Measurements from ENCODE around the gene GRID2. TPM values are rescaled to one million over a fixed set of nuclear protein-coding genes. Genes with fewer than 3 reads are reported as not detected.

GRID2 gene
- total RNA-seq, 4 donors from 2014 or later: 0.63 TPM; not detected in 3

DNA sequence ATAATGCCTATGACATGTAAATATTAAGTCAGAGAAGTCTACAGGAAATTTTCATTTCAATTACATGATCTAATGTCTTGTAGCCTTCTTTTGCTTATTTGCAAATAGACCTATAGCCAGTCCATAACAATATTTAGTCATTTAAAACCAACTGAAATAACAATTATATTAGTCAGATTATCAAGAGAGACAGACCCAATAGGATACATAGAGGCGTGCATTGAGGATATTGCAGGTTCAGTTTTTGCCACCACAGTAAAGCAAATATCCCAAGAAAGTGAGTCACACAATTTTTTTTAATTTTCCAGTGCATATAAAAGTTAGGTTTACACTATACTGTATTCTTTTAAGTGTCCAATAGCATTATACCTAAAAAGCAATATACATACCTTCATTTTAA, 1175.0 kb downstream of the GRID2 start:
- Histone ChIP-seq H3K9me3 (no peaks in the 10 kb centered on the region), H3K4me1 (no peaks in the 10 kb centered on the region), H3K36me3 (no peaks in the 10 kb centered on the region), H3K4me3 (no peak overlapping the region), H3K27me3 (no peaks in the 10 kb centered on the region), H3K27ac (no peak overlapping the region)
- no peak for DNase-seq (ENCODE audit: low spot score in 2 of 2)
- WGBS, 2 donors: 93 to 98% methylated on average over 1 of the region's 1 CpG
- TF ChIP-seq POLR2A (IDR thresholded peaks at IDR 0.05) (no peak), EP300 (IDR thresholded peaks at IDR 0.05) (no peak)
- TF ChIP-seq, protein P1, sequence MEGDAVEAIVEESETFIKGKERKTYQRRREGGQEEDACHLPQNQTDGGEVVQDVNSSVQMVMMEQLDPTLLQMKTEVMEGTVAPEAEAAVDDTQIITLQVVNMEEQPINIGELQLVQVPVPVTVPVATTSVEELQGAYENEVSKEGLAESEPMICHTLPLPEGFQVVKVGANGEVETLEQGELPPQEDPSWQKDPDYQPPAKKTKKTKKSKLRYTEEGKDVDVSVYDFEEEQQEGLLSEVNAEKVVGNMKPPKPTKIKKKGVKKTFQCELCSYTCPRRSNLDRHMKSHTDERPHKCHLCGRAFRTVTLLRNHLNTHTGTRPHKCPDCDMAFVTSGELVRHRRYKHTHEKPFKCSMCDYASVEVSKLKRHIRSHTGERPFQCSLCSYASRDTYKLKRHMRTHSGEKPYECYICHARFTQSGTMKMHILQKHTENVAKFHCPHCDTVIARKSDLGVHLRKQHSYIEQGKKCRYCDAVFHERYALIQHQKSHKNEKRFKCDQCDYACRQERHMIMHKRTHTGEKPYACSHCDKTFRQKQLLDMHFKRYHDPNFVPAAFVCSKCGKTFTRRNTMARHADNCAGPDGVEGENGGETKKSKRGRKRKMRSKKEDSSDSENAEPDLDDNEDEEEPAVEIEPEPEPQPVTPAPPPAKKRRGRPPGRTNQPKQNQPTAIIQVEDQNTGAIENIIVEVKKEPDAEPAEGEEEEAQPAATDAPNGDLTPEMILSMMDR (IDR thresholded peaks at IDR 0.05): no peak

GRCh38 chr4:93480452-93480851, 1176.7 kb downstream of the GRID2 start:
- Histone ChIP-seq H3K27me3 (no peaks in the 10 kb centered on the region), H3K4me3 (no peak overlapping the region), H3K27ac (no peak overlapping the region), H3K36me3 (no peaks in the 10 kb centered on the region), H3K4me1 (no peaks in the 10 kb centered on the region), H3K9me3 (no peaks in the 10 kb centered on the region)
- no peak for DNase-seq (ENCODE audit: low spot score in 2 of 2)
- no peak for TF ChIP-seq EP300 (IDR thresholded peaks at IDR 0.05)
- TF ChIP-seq POLR2A (IDR thresholded peaks at IDR 0.05): no peak
- TF ChIP-seq, protein P1 (IDR thresholded peaks at IDR 0.05): no peak
- 100% methylated on average over 1 of the region's 1 CpG for WGBS, 2 donors

DNA sequence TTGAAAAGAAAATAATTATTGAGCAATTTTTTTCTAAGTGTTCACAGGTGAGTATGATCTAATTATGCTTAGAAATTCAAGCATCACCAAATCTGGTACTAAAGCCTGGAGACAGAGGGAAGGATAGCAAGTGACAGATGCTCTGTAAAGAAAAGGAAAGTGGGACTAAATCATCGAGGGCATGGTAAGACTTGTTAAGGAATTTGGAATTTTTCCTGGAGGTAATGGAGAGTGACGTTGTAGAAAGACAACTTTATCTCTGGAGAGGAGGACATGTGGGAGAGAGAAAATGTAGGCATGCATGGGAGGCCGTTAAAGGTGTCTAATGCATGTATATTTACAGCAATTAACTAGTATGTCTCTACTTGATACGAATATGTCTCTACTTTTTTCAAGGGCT, 1191.6 kb downstream of the GRID2 start:
- no peak overlapping the region for H3K4me3 ChIP-seq
- H3K4me1 ChIP-seq: no peaks in the 10 kb centered on the region
- no peak overlapping the region for H3K27ac ChIP-seq
- H3K36me3 ChIP-seq: no peaks in the 10 kb centered on the region
- TF ChIP-seq, protein P1 (IDR thresholded peaks at IDR 0.05): no peak
- TF ChIP-seq POLR2A (IDR thresholded peaks at IDR 0.05): no peak
- TF ChIP-seq EP300 (IDR thresholded peaks at IDR 0.05): no peak
- 80 to 91% methylated on average over 4 of the region's 4 CpGs for WGBS, 2 donors
- H3K27me3 ChIP-seq: no peaks in the 10 kb centered on the region
- peaks cover 0 to 8% (median 0%) of the 10 kb centered on the region in 4 donors for H3K9me3 ChIP-seq
- no peak for DNase-seq (ENCODE audit: low spot score in 2 of 2)

DNA sequence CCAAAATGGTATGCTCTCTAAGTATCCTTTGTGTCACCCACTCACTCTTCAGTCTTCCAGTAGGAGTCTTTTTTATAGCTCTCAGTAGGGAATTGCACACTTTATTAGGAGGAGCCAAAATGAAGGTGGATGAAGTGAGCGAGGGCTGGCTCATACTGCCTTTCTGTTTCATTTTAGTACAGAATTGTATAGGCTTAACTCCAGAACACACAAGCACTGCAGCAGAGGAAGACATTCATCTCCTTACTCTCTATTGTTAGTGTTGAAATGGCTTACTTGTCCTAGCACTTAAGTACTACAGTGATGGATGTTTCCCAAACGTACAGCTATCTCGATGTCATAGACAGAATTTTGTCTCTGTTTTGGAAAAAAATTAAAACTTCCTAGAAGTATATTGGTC, 1197.5 kb downstream of the GRID2 start:
- 61 to 67% methylated on average over 3 of the region's 3 CpGs for WGBS, 2 donors

GRCh38 chr4:93501946-93502345, 1198.2 kb downstream of the GRID2 start:
- no peak for DNase-seq (ENCODE audit: low spot score in 2 of 2)
- TF ChIP-seq EP300 (IDR thresholded peaks at IDR 0.05) (no peak), POLR2A (IDR thresholded peaks at IDR 0.05) (no peak)
- TF ChIP-seq, protein P1 (IDR thresholded peaks at IDR 0.05): no peak
- Histone ChIP-seq H3K36me3 (no peaks in the 10 kb centered on the region), H3K27me3 (no peaks in the 10 kb centered on the region), H3K4me3 (no peak overlapping the region), H3K27ac (no peak overlapping the region), H3K4me1 (no peaks in the 10 kb centered on the region), H3K9me3 (peaks cover 0 to 1% (median 0%) of the 10 kb centered on the region in 4 donors)
- 62 to 72% methylated on average over 3 of the region's 3 CpGs for WGBS, 2 donors

More for the DNA sequence above, 1197.5 kb downstream of the GRID2 start:
- no peak for TF ChIP-seq EP300 (IDR thresholded peaks at IDR 0.05)
- no peak for TF ChIP-seq POLR2A (IDR thresholded peaks at IDR 0.05)
- TF ChIP-seq, protein P1 (IDR thresholded peaks at IDR 0.05): no peak
- Histone ChIP-seq H3K4me1 (no peaks in the 10 kb centered on the region), H3K27ac (no peak overlapping the region), H3K4me3 (no peak overlapping the region), H3K27me3 (no peaks in the 10 kb centered on the region), H3K36me3 (no peaks in the 10 kb centered on the region), H3K9me3 (peaks cover 0 to 8% (median 0%) of the 10 kb centered on the region in 4 donors)
- no peak for DNase-seq (ENCODE audit: low spot score in 2 of 2)

All from tibial nerve (tissue), 4 donors.